PC-9 (cell line): ENCODE results near the gene TMEM59L.

Experiments
- CTCF ChIP-seq: fragments of 200-600 bp; sonication (generic); conservative IDR thresholded peaks from 2 replicates; pipeline ENCODE4 v1.6.1; 2017; ENCODE audit warnings: mixed run types, antibody characterized with exemption, mild to moderate bottlenecking, moderate library complexity
- EZH2 ChIP-seq: fragments of 200-600 bp; sonication (generic); IDR thresholded peaks from 2 replicates; pipeline ENCODE4 v1.8.0; 2017; ENCODE audit warnings: antibody characterized with exemption, low read depth

- TF ChIP-seq CTCF = no peak
- no peak for TF ChIP-seq EZH2
Measured at GRCh38 chr19:18626906-18627305, 14.2 kb downstream of the TMEM59L start.
